Adrenal gland (tissue), 19 donors: ENCODE measurements around the gene TAS2R43. TPM values are rescaled to one million over a fixed set of nuclear protein-coding genes. Genes with fewer than 3 reads are reported as not detected.

Experiments
- DNase-seq, 7 donors: peaks; one replicate each; pipeline ENCODE4 v3.0.0-alpha.2; 2019 to 2020
- H3K27ac ChIP-seq, 5 donors: fragments of 200-600 bp; sonication (generic) in 4 of 5; 1 replicate in 3 of 5; 2 replicates in 2 of 5; pipeline versions ENCODE4 v1.5.1 to v1.8.0; 2016 to 2020; ENCODE audit warnings: mild to moderate bottlenecking in 1 of 5
- H3K27me3 ChIP-seq: fragments of 200-600 bp; 2 replicates; pipeline ENCODE4 v1.8.0; 2021
- H3K36me3 ChIP-seq, 2 donors: fragments of 200-600 bp; replicated peaks in 1 of 2; 1 replicate in 1 of 2; 2 replicates in 1 of 2; pipeline versions ENCODE4 v1.5.1 to v1.8.0; 2018 to 2022
- H3K4me1 ChIP-seq, 2 donors: fragments of 200-600 bp; replicated peaks in 1 of 2; 1 replicate in 1 of 2; 2 replicates in 1 of 2; pipeline versions ENCODE4 v1.5.1 to v1.8.0; 2018 to 2021
- H3K4me3 ChIP-seq, 4 donors: fragments of 200-600 bp; sonication (generic) in 3 of 4; one replicate each; pipeline ENCODE4 v1.5.1; 2016 to 2018
- H3K9me3 ChIP-seq, 3 donors: fragments of 200-600 bp; sonication (generic) in 1 of 3; replicated peaks in 1 of 3; 1 replicate in 2 of 3; 2 replicates in 1 of 3; pipeline versions ENCODE4 v1.5.1 to v1.8.0; 2016 to 2021
- CTCF ChIP-seq, 6 experiments: fragments of 450-650 bp in 4 of 6; fragments of 200-600 bp in 2 of 6; sonication (generic) in 1 of 6; IDR thresholded peaks; 1 replicate in 5 of 6; 2 replicates in 1 of 6; pipeline versions ENCODE4 v1.5.1 to v1.8.0; 2016 to 2021; ENCODE audit warnings: antibody characterized with exemption in 6 of 6, mild to moderate bottlenecking in 2 of 6, moderate library complexity in 1 of 6
- POLR2A ChIP-seq, 2 donors: fragments of 450-650 bp; IDR thresholded peaks; one replicate each; pipeline ENCODE4 v1.6.1; 2017; ENCODE audit warnings: antibody characterized with exemption in 2 of 2, mild to moderate bottlenecking in 2 of 2, moderate library complexity in 1 of 2
- WGBS, 4 donors: extraction: QIAGEN DNeasy Blood & Tissue Kit in 2 of 4; methylation state at CpG; one replicate each; pipeline versions ENCODE4 v1.1.5 to v1.1.7; 2013 to 2017; 5-methylcytosine and 5-hydroxymethylcytosine counted together
- intact Hi-C, 2 donors: fragments of 100-400 bp; cut with DNase I; formaldehyde crosslinking; loops; one replicate each; pipeline versions ENCODE4 v1.14.1 to v1.15.0; 2022 to 2023
- long read RNA-seq, 10 donors: library from polyadenylated mRNA in 3 of 10; unstranded in 2 of 10; stranded (forward) in 1 of 10; transcript quantifications; one replicate each; pipeline ENCODE4 v2.0.0 and lab custom pipeline, GENCODE V29; 2021 to 2026
- polyA plus RNA-seq, 3 donors: library from polyadenylated mRNA; stranded (reverse); fragments of 200-250 nt in 2 of 3; fragments of 350-450 nt in 1 of 3; fragmentation: Illumina TruSeq in 1 of 3; extraction: RNeasy Lipid Tissue Mini Kit (QIAGEN cat#74804) in 1 of 3; gene quantifications; one replicate each; pipeline ENCODE4 v1.2.3, GENCODE V29; 2013 to 2014
- total RNA-seq, 9 donors: library from RNA; depleted of rRNA in 4 of 9; stranded (reverse); fragments of >200 nt in 4 of 9; fragments of 120-200 nt in 1 of 9; fragmentation: NEBNext Ultra II Directional in 1 of 9; extraction: Animal tissue kit (Norgen Biotek cat#: 25700) in 1 of 9; gene quantifications; one replicate each; pipeline versions ENCODE4 v1.1.0 to v1.2.4, GENCODE V29; 2013 to 2023
- donor health status: healthy with polysubstance abuse.
- donor health status: Bipolar disorder and iron deficiency.
- donor health status: DM: yes; HTN: yes; CAD: no.
- donor health status: DM: no; HTN: no; CAD: no.
- donor health status: DM: no; HTN: no; CAD: no.
- donor health status: DM: yes; HTN: yes; CAD: no.

Gene TAS2R43
- total RNA-seq (10 to 100 TPM in 1 of 9 donors, 1 to 10 TPM in 4, under 1 TPM in 3, not detected in 1; 0.28 to 17.0 (median 1.3) TPM), polyA plus RNA-seq (not detected)
- long read RNA-seq, donor 1: 0 reads
- long read RNA-seq, donor 2, partial matches to known transcripts: 0 of 1 reads
- long read RNA-seq, donor 2, other reads (novel, unspliced or antisense): 0 of 1 reads
- long read RNA-seq, donor 3: 0 reads
- long read RNA-seq, donor 4: 0 reads
- long read RNA-seq, donor 5: 0 reads
- long read RNA-seq, donor 6: 0 reads
- long read RNA-seq, donor 7: 0 reads
- long read RNA-seq, donor 8: 0 reads
- long read RNA-seq, donor 9: 0 reads
- long read RNA-seq, donor 10: 0 reads

- intact Hi-C loops: no loop called here
- 92 to 96% (median 94%) methylated on average over 3 to 6 of the region's 6 CpGs for WGBS, 4 donors
- DNase-seq: no peak
- Histone ChIP-seq H3K27ac (no peak within 1 kb of the TSS), H3K36me3 (no peaks in the 10 kb centered on the region), H3K27me3 (no peaks in the 10 kb centered on the region), H3K4me1 (no peaks in the 10 kb centered on the region), H3K9me3 (no peaks in the 10 kb centered on the region), H3K4me3 (no peak within 1 kb of the TSS)
- no peak for TF ChIP-seq CTCF (IDR thresholded peaks at IDR 0.05)
- TF ChIP-seq POLR2A (IDR thresholded peaks at IDR 0.05): no peak
Observed at GRCh38 chr12:11092128-11092527, at the start of gene TAS2R43. TAS2R43 (minus strand) TSS chr12:11092313; CDS start chr12:11092229, 84 bp downstream.

- 40 to 75% (median 65%) methylated on average over 2 of the region's 2 CpGs for whole genome bisulfite sequencing, 4 donors
- DNase-seq: no peak
- Histone ChIP-seq H3K27me3 (no peaks in the 10 kb centered on the region), H3K27ac (no peak overlapping the region), H3K4me1 (peaks cover 0 to 13% of the 10 kb centered on the region in 2 donors), H3K9me3 (no peaks in the 10 kb centered on the region), H3K36me3 (no peaks in the 10 kb centered on the region), H3K4me3 (no peak overlapping the region)
- no peak for TF ChIP-seq POLR2A (IDR thresholded peaks at IDR 0.05)
- no peak for TF ChIP-seq CTCF (IDR thresholded peaks at IDR 0.05)
- intact Hi-C loops: no loop called here
Observed at GRCh38 chr12:11136075-11136474, 44.0 kb upstream of the TAS2R43 start.

GRCh38 chr12:11134305-11134704 is 42.2 kb upstream of the TAS2R43 start, which contains the start of gene TAS2R30:
TAS2R30 (minus strand) TSS chr12:11134644; CDS start chr12:11134244, 400 bp downstream.
- intact Hi-C loops: no loop called here
- no peak for DNase-seq
- 60 to 84% (median 79%) methylated on average over 3 of the region's 3 CpGs for WGBS, 4 donors

GRCh38 chr12:11133816-11134215 is 41.7 kb upstream of the TAS2R43 start:
- Histone ChIP-seq H3K4me3 (no peak overlapping the region), H3K27me3 (no peaks in the 10 kb centered on the region), H3K4me1 (peaks cover 0 to 13% of the 10 kb centered on the region in 2 donors), H3K36me3 (no peaks in the 10 kb centered on the region), H3K27ac (no peak overlapping the region), H3K9me3 (no peaks in the 10 kb centered on the region)
- 94 to 98% (median 95%) methylated on average over 2 of the region's 2 CpGs for WGBS, 4 donors
- no peak for TF ChIP-seq POLR2A (IDR thresholded peaks at IDR 0.05)
- no peak for TF ChIP-seq CTCF (IDR thresholded peaks at IDR 0.05)
- no peak for DNase-seq
- intact Hi-C loops: no loop called here

More at GRCh38 chr12:11134305-11134704, 42.2 kb upstream of the TAS2R43 start, which contains the start of gene TAS2R30:
- peaks cover 0 to 13% of the 10 kb centered on the region in 2 donors for H3K4me1 ChIP-seq
- no peak within 1 kb of the TSS for H3K4me3 ChIP-seq
- no peak within 1 kb of the TSS for H3K27ac ChIP-seq
- no peaks in the 10 kb centered on the region for H3K36me3 ChIP-seq
- TF ChIP-seq POLR2A (IDR thresholded peaks at IDR 0.05) (no peak), CTCF (IDR thresholded peaks at IDR 0.05) (no peak)
- H3K9me3 ChIP-seq: no peaks in the 10 kb centered on the region
- no peaks in the 10 kb centered on the region for H3K27me3 ChIP-seq
